H9 (cell line): ENCODE data around the gene DNAJC24. TPM values are rescaled to one million over a fixed set of nuclear protein-coding genes. Genes with fewer than 3 reads are reported as not detected.

Source experiments
- DNase-seq: peaks from one replicate; pipeline ENCODE4 v3.0.0-alpha.2; 2017
- H2AFZ ChIP-seq: one replicate; pipeline ENCODE4 v1.6.1; 2013; ENCODE audit warnings: mild to moderate bottlenecking, low read length, control low read depth, moderate library complexity
- H2AK5ac ChIP-seq: 2 replicates; pipeline ENCODE4 v1.6.1; 2013; ENCODE audit warnings: low read length, control low read depth, mixed read lengths; ENCODE audit not compliant: insufficient read length
- H2BK120ac ChIP-seq: one replicate; pipeline ENCODE4 v1.6.1; 2013; ENCODE audit warnings: low read depth, mild to moderate bottlenecking, low read length, control low read depth, inconsistent platforms; ENCODE audit not compliant: poor library complexity, severe bottlenecking
- H2BK12ac ChIP-seq: 2 replicates; pipeline ENCODE4 v1.6.1; 2013; ENCODE audit warnings: low read length, control low read depth, mixed read lengths, low read depth; ENCODE audit not compliant: insufficient read length
- H2BK15ac ChIP-seq: 2 replicates; pipeline ENCODE4 v1.6.1; 2013; ENCODE audit warnings: low read depth, low read length, control low read depth
- H2BK20ac ChIP-seq: one replicate; pipeline ENCODE4 v1.6.1; 2013; ENCODE audit warnings: low read depth, mild to moderate bottlenecking, low read length, control low read depth, inconsistent platforms; ENCODE audit not compliant: poor library complexity, severe bottlenecking
- H2BK5ac ChIP-seq: 2 replicates; pipeline ENCODE4 v1.6.1; 2013; ENCODE audit warnings: low read length, control low read depth, mixed read lengths; ENCODE audit not compliant: insufficient read length
- H3K14ac ChIP-seq: 2 replicates; pipeline ENCODE4 v1.6.1; 2013; ENCODE audit warnings: low read length, control low read depth; ENCODE audit not compliant: insufficient read depth
- H3K18ac ChIP-seq: 2 replicates; pipeline ENCODE4 v1.6.1; 2013; ENCODE audit warnings: low read depth, mild to moderate bottlenecking, mixed read lengths, low read length, control low read depth; ENCODE audit not compliant: insufficient read length
- H3K23ac ChIP-seq: 2 replicates; pipeline ENCODE4 v1.6.1; 2013; ENCODE audit warnings: low read length, control low read depth, mixed read lengths, low read depth; ENCODE audit not compliant: insufficient read length
- H3K23me2 ChIP-seq: 2 replicates; pipeline ENCODE4 v1.6.1; 2013; ENCODE audit warnings: low read depth, mild to moderate bottlenecking, mixed read lengths, low read length, control low read depth; ENCODE audit not compliant: insufficient read length, poor library complexity, severe bottlenecking
- H3K27ac ChIP-seq: 2 replicates; pipeline ENCODE4 v1.5.1; 2013; ENCODE audit warnings: low read length, control low read depth, mixed read lengths, low read depth; ENCODE audit not compliant: insufficient read length
- H3K27me3 ChIP-seq: 2 replicates; pipeline ENCODE4 v1.6.1; 2013; ENCODE audit warnings: low read length, control low read depth, inconsistent platforms; ENCODE audit not compliant: insufficient read depth
- H3K4ac ChIP-seq: 2 replicates; pipeline ENCODE4 v1.6.1; 2013; ENCODE audit warnings: low read depth, mild to moderate bottlenecking, control low read depth, inconsistent platforms, low read length, moderate library complexity
- H3K4me1 ChIP-seq: 2 replicates; pipeline ENCODE4 v1.6.1; 2013; ENCODE audit warnings: low read length, control low read depth, inconsistent platforms; ENCODE audit not compliant: insufficient read depth
- H3K4me2 ChIP-seq: 2 replicates; pipeline ENCODE4 v1.6.1; 2013; ENCODE audit warnings: low read length, control low read depth, mixed read lengths; ENCODE audit not compliant: insufficient read length, insufficient read depth
- H3K56ac ChIP-seq: 2 replicates; pipeline ENCODE4 v1.6.1; 2013; ENCODE audit warnings: low read depth, mild to moderate bottlenecking, mixed read lengths, low read length, control low read depth; ENCODE audit not compliant: insufficient read length
- H3K79me1 ChIP-seq: 2 replicates; pipeline ENCODE4 v1.6.1; 2013; ENCODE audit warnings: low read depth, mild to moderate bottlenecking, moderate library complexity, low read length, control low read depth, inconsistent platforms; ENCODE audit not compliant: insufficient read depth, poor library complexity, severe bottlenecking
- H3K79me2 ChIP-seq: 2 replicates; pipeline ENCODE4 v1.6.1; 2013; ENCODE audit warnings: low read length, control low read depth, inconsistent platforms; ENCODE audit not compliant: insufficient read depth
- H3K9ac ChIP-seq: 2 replicates; pipeline ENCODE4 v1.6.1; 2013; ENCODE audit warnings: low read length, control low read depth, mixed read lengths; ENCODE audit not compliant: insufficient read length; ENCODE audit errors: extremely low read depth
- H3K9me3 ChIP-seq: one replicate; pipeline ENCODE4 v1.6.1; 2013; ENCODE audit warnings: low read depth, low read length, inconsistent platforms; ENCODE audit not compliant: control insufficient read depth
- H3T11ph ChIP-seq: one replicate; pipeline ENCODE4 v1.6.1; 2013; ENCODE audit warnings: mild to moderate bottlenecking, low read length, control low read depth, inconsistent platforms
- H4K20me1 ChIP-seq: one replicate; pipeline ENCODE4 v1.6.1; 2013; ENCODE audit not compliant: control insufficient read depth, insufficient read length, insufficient read depth
- H4K5ac ChIP-seq: 2 replicates; pipeline ENCODE4 v1.6.1; 2013; ENCODE audit warnings: low read depth, mild to moderate bottlenecking, mixed read lengths, low read length, control low read depth; ENCODE audit not compliant: insufficient read length
- H4K8ac ChIP-seq: replicated peaks from 2 replicates; pipeline ENCODE4 v1.6.1; 2013; ENCODE audit warnings: low read length, control low read depth, mixed read lengths, low read depth; ENCODE audit not compliant: insufficient read length
- H4K91ac ChIP-seq: 2 replicates; pipeline ENCODE4 v1.6.1; 2013; ENCODE audit warnings: low read depth, mild to moderate bottlenecking, moderate library complexity, mixed read lengths, low read length, control low read depth; ENCODE audit not compliant: insufficient read length
- H3K27ac Mint-ChIP-seq, 3 experiments: 2 replicates in 2 of 3; 3 replicates in 1 of 3; pipeline ENCODE4 v1.8.0; 2020 to 2021; ENCODE audit warnings: mixed read lengths in 3 of 3, mild to moderate bottlenecking in 1 of 3, moderate library complexity in 1 of 3
- H3K27me3 Mint-ChIP-seq: 2 replicates; pipeline ENCODE4 v1.8.0; 2021; ENCODE audit warnings: low read depth, mild to moderate bottlenecking, moderate library complexity, mixed read lengths
- H3K36me3 Mint-ChIP-seq, 3 experiments: 2 replicates in 2 of 3; 3 replicates in 1 of 3; pipeline ENCODE4 v1.8.0; 2020 to 2021; ENCODE audit warnings: low read depth in 3 of 3, mixed read lengths in 3 of 3; ENCODE audit not compliant: insufficient read depth in 1 of 3
- H3K4me1 Mint-ChIP-seq, 2 experiments: 2 replicates each; pipeline ENCODE4 v1.8.0; 2020; ENCODE audit warnings: mixed read lengths in 2 of 2
- H3K4me3 Mint-ChIP-seq, 2 experiments: 2 replicates in 1 of 2; 3 replicates in 1 of 2; pipeline ENCODE4 v1.8.0; 2020 to 2021; ENCODE audit warnings: mild to moderate bottlenecking in 2 of 2, mixed read lengths in 2 of 2, moderate library complexity in 1 of 2
- H3K9me3 Mint-ChIP-seq, 2 experiments: 2 replicates in 1 of 2; 3 replicates in 1 of 2; pipeline ENCODE4 v1.8.0; 2020; ENCODE audit warnings: mild to moderate bottlenecking in 2 of 2, mixed read lengths in 2 of 2, moderate library complexity in 1 of 2
- WGBS: extraction: QIAGEN DNeasy Blood & Tissue Kit; methylation state at CpG from one replicate; pipeline ENCODE4 v1.1.7; 2013; ENCODE audit warnings: missing lambda C conversion rate, low lambda C conversion rate, mixed read lengths; ENCODE audit not compliant: insufficient read length; ENCODE audit errors: extremely low coverage; 5-methylcytosine and 5-hydroxymethylcytosine counted together
- total RNA-seq: library from RNA; stranded (reverse); gene quantifications from 2 replicates; pipeline ENCODE4 v1.2.1, GENCODE V29; 2021
- TF ChIP-seq, protein P1 (sequence below): fragments of 200-600 bp; sonication (generic); conservative IDR thresholded peaks from 3 replicates; pipeline ENCODE4 v1.8.0; 2021; ENCODE audit warnings: antibody characterized with exemption, mild to moderate bottlenecking

The DNAJC24 gene
- total RNA-seq, 1 experiment from 2014 or later, result 16.7 TPM

DNA sequence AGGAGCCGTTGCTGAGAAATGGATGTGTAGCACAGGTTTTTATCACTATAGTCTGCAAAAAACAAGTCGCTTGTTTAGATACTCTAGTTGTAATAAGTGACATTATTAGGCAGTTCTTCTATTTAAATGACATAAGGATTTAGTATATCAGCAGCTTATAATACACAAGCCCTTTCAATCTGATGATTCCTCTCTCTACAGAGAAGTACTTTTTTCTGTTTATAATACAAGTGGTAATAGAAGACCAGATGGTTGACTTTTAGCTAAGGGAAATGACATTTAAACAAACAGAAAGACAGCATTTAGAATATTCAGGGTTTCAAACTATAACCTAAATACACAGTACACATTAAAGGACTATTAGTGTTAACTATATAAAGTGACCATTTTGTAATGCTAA is 79.4 kb downstream of the DNAJC24 start:
- Histone ChIP-seq H3K56ac (no peak overlapping the region), H3K23me2 (no peaks in the 10 kb centered on the region), H3K4me1 (no peaks in the 10 kb centered on the region), H3K23ac (no peak overlapping the region), H3K9me3 (no peaks in the 10 kb centered on the region), H3K4ac (no peak overlapping the region), H3K14ac (no peak overlapping the region), H3K27me3 (no peaks in the 10 kb centered on the region), H2BK5ac (no peak overlapping the region), H4K8ac (no peak overlapping the region), H3K79me1 (no peaks in the 10 kb centered on the region), H3K27ac (no peak overlapping the region), H2AK5ac (no peak overlapping the region), H2BK20ac (no peak overlapping the region), H3T11ph (no peak overlapping the region), H2AFZ (no peak overlapping the region), H2BK120ac (no peak overlapping the region), H3K4me2 (no peak overlapping the region), H3K18ac (no peak overlapping the region), H3K9ac (no peak overlapping the region), H2BK12ac (no peak overlapping the region), H4K5ac (no peak overlapping the region), H4K91ac (no peak overlapping the region), H4K20me1 (no peaks in the 10 kb centered on the region), H3K79me2 (no peaks in the 10 kb centered on the region), H2BK15ac (no peak overlapping the region)
- H3K9me3 Mint-ChIP-seq, result no peaks in the 10 kb centered on the region
- no peak for DNase-seq
- peaks cover 3 to 23% (median 7%) of the 10 kb centered on the region in 3 experiments for H3K36me3 Mint-ChIP-seq
- H3K27me3 Mint-ChIP-seq, result no peaks in the 10 kb centered on the region
- no peak overlapping the region for H3K27ac Mint-ChIP-seq
- no peak overlapping the region for H3K4me3 Mint-ChIP-seq
- TF ChIP-seq, protein P1, sequence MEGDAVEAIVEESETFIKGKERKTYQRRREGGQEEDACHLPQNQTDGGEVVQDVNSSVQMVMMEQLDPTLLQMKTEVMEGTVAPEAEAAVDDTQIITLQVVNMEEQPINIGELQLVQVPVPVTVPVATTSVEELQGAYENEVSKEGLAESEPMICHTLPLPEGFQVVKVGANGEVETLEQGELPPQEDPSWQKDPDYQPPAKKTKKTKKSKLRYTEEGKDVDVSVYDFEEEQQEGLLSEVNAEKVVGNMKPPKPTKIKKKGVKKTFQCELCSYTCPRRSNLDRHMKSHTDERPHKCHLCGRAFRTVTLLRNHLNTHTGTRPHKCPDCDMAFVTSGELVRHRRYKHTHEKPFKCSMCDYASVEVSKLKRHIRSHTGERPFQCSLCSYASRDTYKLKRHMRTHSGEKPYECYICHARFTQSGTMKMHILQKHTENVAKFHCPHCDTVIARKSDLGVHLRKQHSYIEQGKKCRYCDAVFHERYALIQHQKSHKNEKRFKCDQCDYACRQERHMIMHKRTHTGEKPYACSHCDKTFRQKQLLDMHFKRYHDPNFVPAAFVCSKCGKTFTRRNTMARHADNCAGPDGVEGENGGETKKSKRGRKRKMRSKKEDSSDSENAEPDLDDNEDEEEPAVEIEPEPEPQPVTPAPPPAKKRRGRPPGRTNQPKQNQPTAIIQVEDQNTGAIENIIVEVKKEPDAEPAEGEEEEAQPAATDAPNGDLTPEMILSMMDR, result no peak
- WGBS, result no CpG with 5 or more reads among the region's 2 CpGs
- peaks cover under 1 to 3% of the 10 kb centered on the region in 2 experiments for H3K4me1 Mint-ChIP-seq
